NCI-H1436 (cell line): ENCODE measurements around the gene ZNF77.
"Not testable (repeated sequence)": the region's sequence is repeated elsewhere in the genome, so short reads cannot be mapped to it uniquely, and the experiment has no call there.

Experiments used
- DNase-seq: peaks from one replicate; lab custom pipeline; 2025; lab: John Stamatoyannopoulos, UW

Gene ZNF77

DNA sequence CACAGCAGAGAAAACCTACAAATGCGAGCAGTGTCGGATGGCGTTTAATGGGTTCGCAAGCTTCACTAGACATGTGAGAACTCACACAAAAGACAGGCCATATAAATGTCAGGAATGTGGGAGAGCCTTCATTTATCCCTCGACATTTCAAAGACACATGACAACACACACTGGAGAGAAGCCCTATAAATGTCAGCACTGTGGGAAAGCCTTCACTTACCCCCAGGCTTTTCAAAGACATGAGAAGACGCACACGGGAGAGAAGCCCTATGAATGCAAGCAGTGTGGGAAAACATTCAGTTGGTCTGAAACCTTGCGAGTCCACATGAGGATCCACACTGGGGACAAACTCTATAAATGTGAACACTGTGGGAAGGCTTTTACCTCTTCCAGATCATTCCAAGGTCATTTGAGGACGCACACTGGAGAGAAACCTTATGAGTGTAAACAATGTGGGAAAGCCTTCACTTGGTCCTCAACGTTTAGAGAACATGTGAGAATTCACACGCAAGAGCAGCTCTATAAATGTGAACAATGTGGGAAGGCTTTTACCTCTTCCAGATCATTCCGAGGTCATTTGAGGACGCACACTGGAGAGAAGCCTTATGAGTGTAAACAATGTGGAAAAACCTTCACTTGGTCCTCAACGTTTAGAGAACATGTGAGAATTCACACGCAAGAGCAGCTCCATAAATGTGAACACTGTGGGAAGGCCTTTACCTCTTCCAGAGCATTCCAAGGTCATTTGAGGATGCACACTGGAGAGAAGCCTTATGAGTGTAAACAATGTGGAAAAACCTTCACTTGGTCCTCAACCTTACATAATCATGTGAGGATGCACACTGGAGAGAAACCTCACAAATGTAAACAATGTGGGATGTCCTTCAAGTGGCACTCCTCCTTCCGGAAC, 27.2 kb downstream of the ZNF77 start:
- DNase-seq, result no peak

DNA sequence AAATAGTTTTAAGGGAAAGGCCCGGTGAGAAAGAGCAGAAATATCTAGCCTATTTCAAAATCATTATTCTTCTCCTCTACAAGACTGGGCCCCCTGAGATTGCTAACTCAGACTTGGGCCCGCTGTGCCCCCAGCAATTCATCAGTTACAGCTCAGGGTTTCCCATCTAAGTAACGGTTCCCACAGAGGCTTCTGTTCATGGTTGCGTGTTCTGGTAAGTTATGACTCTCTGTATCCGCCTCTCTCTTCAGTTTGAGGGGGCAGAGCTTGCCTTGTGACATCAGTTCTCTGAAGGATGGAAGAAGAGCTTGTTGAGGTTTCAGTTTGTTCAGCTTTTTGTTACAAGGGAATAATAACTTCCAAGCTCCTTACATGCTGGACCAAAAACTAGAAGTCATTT, 32.5 kb downstream of the ZNF77 start:
- DNase-seq, result no peak

DNA sequence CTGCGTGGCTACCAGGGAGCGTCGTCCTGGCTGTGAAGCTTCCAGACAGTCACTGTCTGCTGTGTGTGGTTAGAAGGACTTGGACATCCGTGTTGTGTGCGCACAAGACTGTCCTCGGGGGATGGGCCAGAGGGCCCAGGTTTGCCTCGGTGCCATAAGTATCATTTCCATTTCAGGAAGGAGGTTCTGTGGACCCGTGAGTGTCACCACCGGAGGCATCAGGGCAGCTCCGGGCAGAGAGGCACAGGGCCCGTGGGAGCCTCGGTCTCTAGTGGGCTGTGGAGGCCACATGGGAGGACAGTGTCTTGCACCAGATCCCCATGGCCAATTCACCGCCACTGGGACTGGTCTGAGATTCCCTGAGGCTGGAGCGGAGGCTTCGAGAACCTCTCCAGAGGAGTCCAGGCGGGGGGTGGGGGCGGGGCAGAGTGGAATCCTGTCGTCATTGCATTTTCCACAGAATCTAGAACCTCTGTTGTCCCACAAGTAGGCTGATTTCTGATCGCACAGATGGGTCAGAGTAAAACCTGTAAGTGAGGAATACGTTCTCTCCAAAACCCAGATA, 38.1 kb downstream of the ZNF77 start:
- no peak for DNase-seq

DNA sequence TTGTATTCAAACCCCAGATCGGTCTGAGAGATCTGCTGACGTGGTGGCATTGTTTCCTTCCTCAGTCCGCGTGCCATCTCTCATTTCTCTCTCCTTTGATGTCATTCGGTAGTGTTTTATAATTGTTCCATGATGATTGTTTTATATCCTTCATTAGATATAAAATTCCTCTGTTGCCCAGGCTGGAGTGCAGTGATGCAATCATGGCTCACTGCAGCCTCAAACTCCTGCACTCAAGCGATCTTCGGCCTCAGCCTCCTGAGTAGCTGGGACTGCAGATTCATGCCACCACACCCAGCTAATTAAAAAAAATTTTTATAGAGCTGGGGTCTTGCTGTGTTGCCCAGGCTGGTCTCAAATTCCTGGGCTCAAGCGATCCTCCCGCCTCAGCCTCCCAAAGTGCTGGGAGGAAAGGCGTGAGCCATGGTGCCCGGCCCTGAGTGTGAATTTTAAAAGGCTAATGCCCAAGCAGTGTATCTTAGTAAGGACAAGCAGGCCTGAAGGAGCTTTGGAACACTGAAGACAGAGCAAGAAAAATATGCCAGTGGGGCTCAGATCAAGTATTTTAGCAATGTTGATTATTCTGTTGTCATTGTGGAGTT, 38.8 kb downstream of the ZNF77 start:
- DNase-seq, result no peak

DNA sequence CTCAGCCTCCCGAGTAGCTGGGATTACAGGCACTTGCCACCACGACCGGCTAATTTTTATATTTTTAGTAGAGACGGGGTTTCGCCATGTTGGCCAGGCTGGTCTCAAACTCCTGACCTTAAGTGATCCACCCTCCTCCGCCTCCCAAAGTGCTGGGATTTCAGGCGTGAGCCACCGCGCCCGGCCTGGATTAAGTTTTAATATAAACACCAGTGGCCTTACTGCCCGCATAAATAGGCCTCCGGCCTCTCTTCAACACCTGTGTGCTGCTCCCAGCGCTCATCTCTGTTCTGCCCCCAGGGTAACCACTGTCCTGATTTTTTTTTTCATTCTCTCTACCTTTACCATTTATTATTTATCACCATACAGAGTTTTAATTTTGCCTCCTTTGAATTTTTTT, 41.4 kb downstream of the ZNF77 start:
- not testable (repeated sequence) for DNase-seq

DNA sequence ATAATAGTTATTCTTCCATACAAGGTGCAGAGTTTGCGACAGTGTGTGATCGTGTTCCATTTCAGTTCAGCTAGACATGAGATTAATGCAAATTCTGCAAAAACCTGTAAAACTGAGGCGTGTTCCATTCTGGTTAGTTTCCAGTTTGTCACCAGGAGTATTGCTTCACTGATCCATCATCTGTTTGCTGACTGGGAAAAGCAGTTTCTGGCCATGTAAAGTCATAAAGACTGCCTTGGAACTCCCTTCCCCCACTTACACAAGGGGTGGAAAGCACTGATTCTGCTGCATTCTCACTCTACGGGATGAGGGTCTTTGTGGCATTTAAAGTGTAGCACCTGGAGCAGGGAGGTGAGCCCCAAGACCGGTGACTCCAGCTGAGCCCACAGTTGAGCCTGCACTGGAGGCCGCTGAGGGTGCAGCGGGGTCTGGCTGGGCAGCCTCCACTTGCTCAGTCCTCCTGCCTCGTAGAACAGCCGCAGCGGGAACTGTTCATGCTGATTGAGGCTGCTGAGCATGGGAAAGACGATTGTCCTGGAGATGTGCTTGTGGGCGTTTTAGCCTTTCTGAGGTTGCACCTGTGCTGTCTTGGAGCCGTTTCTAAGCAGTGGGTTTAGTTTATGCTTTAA, 42.1 kb downstream of the ZNF77 start:
- no peak for DNase-seq

DNA sequence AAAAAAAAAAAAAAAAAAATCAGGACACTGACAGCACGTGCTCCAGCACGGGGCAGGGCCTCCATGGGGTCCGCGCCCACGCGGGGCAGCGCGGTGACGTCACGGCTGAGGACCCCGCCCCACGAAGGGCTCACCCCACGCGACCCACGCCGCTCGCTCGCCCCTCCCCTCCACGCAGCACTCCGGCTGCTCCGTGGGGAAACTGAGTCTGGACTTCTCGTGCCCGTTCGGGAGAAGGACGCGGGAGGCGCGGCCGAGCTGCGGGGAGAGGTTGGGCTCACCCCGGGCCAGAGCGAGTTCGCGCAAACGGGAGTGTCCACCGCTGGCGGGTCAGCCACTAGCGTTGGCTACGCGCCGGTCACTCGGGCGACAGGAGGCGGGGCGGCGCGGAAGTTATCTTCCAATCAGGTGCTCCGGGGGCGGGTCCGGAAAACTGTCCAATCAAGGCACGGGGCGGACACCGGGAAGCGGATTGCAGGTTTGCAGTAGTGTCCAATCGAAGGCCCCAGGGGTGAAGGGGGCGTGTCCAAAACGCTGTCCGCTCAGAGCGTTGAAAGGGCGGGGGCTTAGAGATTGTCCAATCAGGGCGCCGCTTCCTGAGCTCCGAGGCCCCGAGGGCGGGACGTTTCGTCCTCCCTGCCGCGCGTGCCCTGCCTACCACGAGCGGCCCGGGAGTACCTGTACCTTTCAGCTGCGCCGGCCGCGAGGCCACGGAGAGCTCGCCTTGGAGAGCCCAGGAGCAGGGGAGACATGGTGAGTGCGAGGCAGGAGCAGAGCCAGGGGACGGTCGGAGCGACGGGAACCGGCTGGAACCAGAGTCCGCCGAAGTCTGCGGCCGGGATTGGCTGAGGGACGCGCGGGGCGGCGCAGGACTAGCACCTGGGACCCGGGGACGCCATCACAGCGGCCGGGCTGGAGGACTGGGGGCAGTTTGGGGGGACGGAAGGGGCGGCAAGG, 44.2 kb downstream of the ZNF77 start, which contains the start of gene ZNF57:
Gene ZNF57, plus strand, starts transcription at position 633 of the 957 bp plus-strand sequence. Its CDS starts 118 bp downstream, at position 751.
- peak; percentile 96 for DNase-seq

DNA sequence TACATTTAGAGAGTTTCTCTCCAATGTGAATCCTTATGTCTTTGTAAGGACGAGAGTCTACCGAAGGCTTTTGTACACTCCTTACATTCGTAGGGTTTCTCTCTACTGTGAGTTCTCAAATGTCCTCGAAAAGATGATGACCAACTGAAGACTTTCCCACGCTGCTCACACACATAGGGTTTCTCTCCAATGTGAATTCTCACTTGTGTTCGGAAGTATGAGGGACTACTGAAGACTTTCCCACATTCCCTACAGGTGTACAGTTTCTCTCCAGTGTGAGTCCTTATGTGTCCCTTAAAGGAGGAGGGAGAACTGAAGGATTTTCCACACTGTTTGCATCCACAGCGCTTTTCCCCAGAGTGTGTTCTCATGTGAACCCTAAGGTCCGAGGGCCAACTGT, 48.1 kb downstream of the ZNF77 start:
- no peak for DNase-seq

DNA sequence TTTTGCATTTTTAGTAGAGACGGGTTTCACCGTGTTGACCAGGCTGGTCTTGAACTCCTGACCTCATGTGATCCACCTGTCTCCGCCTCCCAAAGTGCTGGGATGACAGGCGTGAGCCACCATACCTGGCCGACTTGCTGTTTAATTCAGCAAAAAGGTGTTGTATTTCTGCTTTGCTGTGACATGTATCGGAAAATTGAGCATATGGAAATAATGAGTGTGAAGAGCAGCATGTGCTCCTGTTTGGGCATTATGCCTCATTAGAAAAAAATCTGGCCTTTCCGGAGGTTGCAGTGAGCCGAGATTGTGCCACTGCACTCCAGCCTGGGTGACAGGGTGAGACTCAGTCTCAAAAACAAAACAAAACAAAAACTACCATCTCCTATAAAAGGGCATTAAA, 54.2 kb downstream of the ZNF77 start:
- not testable (repeated sequence) for DNase-seq

DNA sequence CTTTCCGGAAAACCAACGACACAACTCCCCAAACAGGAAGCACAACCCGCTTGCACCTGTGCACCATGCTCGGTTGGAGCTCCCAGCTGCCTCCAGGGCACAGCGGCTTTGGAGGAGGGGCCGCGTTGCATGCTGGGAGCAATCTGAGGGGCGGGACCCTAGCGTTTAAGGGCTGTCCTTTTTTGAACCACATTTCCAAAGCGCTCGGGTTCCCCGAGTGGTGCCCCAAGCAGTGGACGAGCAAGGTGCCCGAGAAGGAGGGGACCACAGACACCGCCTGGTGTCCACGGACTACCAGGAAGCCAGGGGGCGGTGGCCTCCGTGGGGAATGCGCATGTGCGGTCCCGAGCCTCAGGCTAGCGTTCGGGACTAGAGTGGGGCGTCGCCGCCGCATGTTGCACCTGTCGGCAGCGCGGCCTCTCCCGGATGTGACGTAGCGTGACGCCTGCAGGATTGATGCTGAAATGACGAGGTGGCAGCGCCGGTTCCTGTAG, 56.0 kb downstream of the ZNF77 start:
- DNase-seq, result no peak

DNA sequence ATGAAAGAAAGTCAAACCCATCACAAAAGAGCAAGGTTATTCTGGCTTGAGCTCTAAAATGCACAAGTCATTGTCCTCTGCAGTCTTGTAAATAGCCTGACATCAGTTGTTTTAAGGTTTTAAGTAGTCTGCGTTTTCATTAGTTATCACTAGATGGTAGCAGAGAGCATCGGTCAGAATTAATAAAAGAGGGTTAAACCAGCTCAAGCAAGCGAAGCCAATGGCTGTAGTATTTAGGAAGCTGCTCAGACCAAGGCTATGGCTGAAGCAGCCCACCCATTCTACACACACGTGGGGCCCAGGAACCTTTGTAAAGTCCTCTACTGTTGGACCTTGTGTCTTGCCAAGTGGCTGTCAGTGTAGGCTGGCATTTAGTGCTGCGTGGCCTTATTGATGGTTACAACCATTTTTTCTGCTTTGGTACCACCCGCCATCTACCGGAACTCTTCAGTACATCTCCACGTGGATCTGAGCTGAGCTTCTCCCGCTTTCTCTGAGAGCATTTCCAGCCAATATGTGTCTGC, 57.3 kb downstream of the ZNF77 start:
- peak; percentile 28 for DNase-seq

DNA sequence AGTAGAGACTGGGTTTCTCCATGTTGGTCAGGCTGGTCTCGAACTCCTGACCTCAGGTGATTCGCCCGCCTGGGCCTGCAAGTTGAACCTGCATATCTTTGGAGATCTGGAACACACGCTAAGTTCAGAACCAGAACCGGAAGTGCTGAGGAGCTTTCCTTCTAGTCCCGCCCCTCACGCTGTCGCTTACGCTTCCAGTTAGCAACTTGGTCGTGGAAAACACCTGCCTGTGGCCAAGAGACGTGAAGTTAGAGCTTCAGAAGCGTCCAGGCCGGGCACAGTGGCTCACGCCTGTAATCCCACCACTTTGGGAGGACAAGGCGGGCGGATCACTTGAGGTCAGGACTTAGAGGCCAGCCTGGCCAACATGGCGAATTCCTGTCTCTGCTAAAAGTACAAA, 59.0 kb downstream of the ZNF77 start:
- no peak for DNase-seq

DNA sequence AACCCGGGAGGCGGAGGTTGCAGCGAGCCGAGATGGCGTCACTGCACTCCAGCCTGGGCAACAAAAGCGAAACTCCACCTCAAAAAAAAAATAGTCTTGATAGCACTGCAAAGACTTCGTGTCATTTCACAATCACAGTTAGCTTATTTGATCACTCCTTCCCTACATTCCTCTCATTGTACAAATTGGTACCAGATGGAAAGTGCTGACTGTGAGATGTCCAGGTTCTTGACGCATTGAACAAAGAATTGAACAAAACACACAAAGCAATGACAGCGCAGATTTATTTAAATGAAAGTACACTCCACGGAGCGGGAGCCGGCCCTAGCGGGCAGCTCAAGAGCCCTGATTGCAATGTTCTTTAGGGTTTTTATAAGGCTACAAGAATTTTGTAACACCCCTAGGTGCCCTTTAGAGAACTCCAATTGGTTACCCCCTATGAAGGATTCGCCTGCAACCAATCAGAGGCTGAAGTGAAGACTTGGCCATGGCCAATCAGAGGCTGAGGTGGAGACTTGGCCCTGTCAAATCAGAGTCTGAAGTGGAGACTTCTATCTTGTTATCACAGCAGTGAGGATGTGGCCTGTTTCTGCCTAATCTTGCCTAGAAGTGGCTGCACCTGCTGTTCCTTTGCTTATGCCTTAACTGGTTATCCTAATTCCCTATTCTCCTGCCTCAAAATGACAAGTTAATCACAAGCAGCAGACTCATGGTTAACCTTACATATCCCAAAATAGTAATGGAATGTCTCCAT, 60.9 kb downstream of the ZNF77 start:
- DNase-seq, result no peak
